ENCODE results near the gene PHF11.
A peak's percentile ranks its signal among the peaks of the same experiment; 100 is the strongest.

The PHF11 gene

DNA sequence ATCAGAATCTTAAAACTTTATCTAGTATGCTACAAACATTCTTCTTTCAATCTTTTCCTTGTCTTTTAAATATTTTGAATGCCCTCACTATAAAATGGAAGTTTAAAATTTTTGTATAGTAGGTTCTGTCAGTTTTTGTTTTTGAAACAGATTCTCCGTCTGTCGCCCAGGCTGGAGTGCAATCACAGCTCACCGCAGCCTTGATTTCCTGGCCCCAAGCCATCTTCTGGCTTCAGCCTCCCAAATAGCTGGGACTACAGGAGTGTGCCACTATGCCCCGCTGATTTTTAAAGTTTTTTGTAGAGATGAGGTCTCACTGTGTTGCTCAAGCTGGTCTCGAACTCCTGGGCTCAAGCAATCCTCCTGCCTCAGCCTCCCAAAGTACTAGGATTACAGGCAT lies 20.7 kb downstream of the PHF11 start:
- H3K9me3 Mint-ChIP-seq, result no peaks in the 10 kb centered on the region
- DNase-seq (no peak), ATAC-seq (replicated peaks) (no peak)
- peaks cover 8 to 25% of the 10 kb centered on the region in 2 donors for H3K4me1 Mint-ChIP-seq (ENCODE audit: low read depth in 2 of 2)
- H3K4me3 Mint-ChIP-seq, result no peak overlapping the region
- peaks cover 68% of the 10 kb centered on the region for H3K36me3 Mint-ChIP-seq (ENCODE audit: insufficient read depth)
- no peaks in the 10 kb centered on the region for H3K27me3 Mint-ChIP-seq
- peak overlapping the region; percentile 13 to 65 for H3K27ac Mint-ChIP-seq

DNA sequence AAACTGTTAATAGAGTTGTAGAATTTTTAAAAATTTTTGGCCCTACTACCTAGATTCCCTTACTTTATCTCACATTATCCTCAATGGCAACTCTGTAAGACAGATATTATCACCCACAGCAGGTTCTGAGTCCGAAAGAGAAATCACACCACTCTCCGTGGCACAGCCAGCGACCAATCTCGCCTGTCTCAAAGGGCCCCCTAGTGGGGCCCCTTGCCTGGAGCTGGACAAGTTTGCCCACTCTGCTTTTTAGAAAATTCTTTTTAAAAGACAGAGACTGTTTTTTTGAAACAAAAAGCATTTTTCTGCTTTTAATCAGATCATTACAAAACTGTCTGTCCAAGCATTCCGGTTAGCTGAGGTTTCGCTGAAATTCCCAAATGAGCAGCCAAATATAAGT lies 21.7 kb downstream of the PHF11 start:
- Mint-ChIP-seq H3K9me3 (no peaks in the 10 kb centered on the region), H3K4me1 (ENCODE audit: low read depth in 2 of 2) (peaks cover 8 to 25% of the 10 kb centered on the region in 2 donors), H3K4me3 (no peak overlapping the region), H3K36me3 (ENCODE audit: insufficient read depth) (peaks cover 72% of the 10 kb centered on the region), H3K27ac (peak overlapping the region; percentile 13 to 65), H3K27me3 (no peaks in the 10 kb centered on the region)
- ATAC-seq (replicated peaks) (no peak), DNase-seq (no peak)

DNA sequence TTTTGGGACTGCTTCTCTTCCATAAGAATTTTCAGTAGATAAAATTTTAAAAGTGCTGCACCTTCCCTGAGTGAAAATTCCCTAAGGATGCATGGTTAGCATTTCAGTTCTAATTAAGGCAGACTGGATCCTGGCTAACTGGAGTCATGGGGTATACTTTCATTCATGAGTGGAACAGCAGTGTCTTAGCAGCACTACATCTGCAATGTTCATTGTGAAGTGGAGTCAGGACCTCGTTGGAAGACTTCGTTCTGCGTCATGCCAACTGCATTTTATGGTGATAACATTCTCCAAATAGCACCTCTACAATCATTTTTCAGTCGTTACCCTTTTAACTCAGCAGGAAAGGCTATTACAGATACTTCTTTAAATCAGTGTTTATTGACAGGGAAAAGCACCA lies 25.5 kb downstream of the PHF11 start:
- H3K27ac Mint-ChIP-seq, result peak overlapping the region; percentile 19 to 44
- DNase-seq, result no peak

DNA sequence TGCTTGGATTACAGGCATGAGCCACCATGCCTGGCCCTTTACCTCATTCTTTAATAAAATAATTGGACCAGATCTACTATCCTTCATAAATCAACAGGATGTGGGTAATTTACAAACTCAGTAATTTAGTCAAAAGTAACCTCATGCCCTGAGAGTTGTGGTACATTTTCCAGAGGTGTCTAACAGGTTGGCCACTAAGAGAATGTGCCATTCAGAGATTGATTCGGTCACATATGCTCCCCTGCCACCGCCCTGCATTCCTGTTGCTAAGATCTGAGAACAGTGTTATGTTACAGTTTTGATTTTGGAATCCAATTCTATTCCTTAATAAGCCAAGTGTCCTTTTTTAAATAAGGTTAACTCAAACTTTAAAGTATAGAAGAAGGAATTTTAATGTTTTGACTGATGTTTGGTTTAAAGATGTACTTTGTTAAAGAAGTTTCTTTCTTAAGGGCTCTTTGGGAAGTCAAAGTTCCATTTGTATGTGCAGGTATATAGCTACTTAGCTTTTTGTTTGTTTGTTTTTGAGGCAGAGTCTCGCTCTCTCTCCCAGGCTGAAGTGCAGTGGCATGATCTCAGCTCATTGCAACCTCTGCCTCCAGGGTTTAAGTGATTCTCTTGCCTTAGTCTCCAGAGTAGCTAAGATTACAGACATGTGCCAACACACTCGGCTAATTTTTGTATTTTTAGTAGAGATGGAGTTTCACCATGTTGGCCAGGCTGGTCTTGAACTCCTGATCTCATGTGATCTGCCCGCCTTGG lies 29.2 kb downstream of the PHF11 start:
- DNase-seq (no peak), ATAC-seq (replicated peaks) (peak; percentile 39)
- Mint-ChIP-seq H3K4me1 (ENCODE audit: low read depth in 2 of 2) (peaks cover 0 to 6% of the 10 kb centered on the region in 2 donors), H3K27ac (peak overlapping the region; percentile 81 to 84), H3K27me3 (no peaks in the 10 kb centered on the region), H3K4me3 (no peak overlapping the region), H3K9me3 (no peaks in the 10 kb centered on the region), H3K36me3 (ENCODE audit: insufficient read depth) (peaks cover 62% of the 10 kb centered on the region)

More for the DNA sequence above, 25.5 kb downstream of the PHF11 start:
- Mint-ChIP-seq H3K36me3 (ENCODE audit: insufficient read depth) (peaks cover 70% of the 10 kb centered on the region), H3K9me3 (no peaks in the 10 kb centered on the region), H3K27me3 (no peaks in the 10 kb centered on the region), H3K4me1 (ENCODE audit: low read depth in 2 of 2) (peaks cover 2 to 14% of the 10 kb centered on the region in 2 donors), H3K4me3 (no peak overlapping the region)
- ATAC-seq (replicated peaks), result no peak

DNA sequence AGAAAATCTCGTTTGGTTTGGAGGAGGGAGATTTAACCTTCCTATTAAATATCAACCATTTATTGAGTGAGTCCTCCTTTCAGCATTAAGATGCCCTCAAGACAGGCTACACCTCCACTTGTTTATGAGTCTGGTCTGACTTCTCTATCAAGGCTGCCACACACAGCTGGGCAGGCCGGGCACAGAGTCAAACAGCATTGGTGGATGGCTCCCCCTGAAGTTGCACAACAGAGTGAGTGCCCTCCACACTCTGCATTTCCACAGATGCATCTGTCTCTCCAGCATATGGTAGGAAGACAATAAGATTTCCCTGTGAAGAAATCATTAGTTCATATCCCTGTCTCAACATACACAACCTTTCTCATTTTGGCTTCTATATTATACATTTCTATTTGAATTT lies 31.4 kb downstream of the PHF11 start:
- H3K36me3 Mint-ChIP-seq (ENCODE audit: insufficient read depth), result peaks cover 47% of the 10 kb centered on the region
- ATAC-seq (replicated peaks), result no peak
- peaks cover 0 to 6% of the 10 kb centered on the region in 2 donors for H3K4me1 Mint-ChIP-seq (ENCODE audit: low read depth in 2 of 2)
- no peaks in the 10 kb centered on the region for H3K9me3 Mint-ChIP-seq
- no peak overlapping the region for H3K4me3 Mint-ChIP-seq
- DNase-seq, result no peak
- no peak overlapping the region for H3K27ac Mint-ChIP-seq
- H3K27me3 Mint-ChIP-seq, result no peaks in the 10 kb centered on the region

DNA sequence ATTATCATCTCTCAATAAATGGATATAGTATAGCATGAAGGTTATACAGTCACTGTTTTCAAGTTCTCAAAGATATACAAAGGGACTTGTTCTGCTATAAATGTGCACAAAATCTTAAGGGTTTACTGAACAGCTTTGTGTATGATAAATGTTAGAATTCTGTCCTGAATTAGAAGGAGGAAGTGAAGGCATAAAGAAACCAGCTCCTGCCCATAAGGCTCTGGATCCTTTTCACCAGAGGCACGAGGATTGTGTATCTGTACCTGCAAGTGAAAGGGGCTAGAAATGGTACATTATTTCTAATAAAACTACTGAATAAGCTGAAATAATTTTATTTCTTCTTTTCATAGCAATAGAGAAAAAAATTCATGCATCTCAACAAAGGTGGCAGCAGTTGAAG lies 32.4 kb downstream of the PHF11 start:
- H3K36me3 Mint-ChIP-seq (ENCODE audit: insufficient read depth), result peaks cover 42% of the 10 kb centered on the region
- no peak overlapping the region for H3K4me3 Mint-ChIP-seq
- H3K27ac Mint-ChIP-seq, result peak overlapping the region in 1 of 2 donors; percentile 10
- H3K4me1 Mint-ChIP-seq (ENCODE audit: low read depth in 2 of 2), result peaks cover 0 to 6% of the 10 kb centered on the region in 2 donors
- DNase-seq (no peak), ATAC-seq (replicated peaks) (no peak)
- no peaks in the 10 kb centered on the region for H3K27me3 Mint-ChIP-seq
- H3K9me3 Mint-ChIP-seq, result no peaks in the 10 kb centered on the region

DNA sequence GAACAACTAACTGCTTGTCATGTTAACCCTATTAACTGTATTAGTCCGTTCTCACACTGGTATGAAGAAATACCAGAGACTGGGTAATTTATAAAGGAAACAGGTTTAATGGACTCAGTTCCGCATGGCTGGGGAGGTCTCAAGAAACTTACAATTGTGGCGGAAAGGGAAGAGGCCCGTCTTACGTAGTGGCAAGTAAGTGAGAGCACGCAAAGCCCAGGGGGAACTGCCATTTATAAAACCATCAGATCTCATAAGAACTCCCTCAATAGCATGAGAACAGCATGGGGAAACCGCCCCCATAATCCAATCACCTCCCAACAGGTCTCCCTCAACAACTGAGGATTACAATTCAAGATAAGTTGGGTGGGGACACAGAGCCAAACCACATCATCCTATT lies 34.7 kb downstream of the PHF11 start:
- Mint-ChIP-seq H3K27me3 (no peaks in the 10 kb centered on the region), H3K9me3 (no peaks in the 10 kb centered on the region), H3K27ac (peak overlapping the region; percentile 6 to 19), H3K4me3 (no peak overlapping the region), H3K36me3 (ENCODE audit: insufficient read depth) (peaks cover 29% of the 10 kb centered on the region), H3K4me1 (ENCODE audit: low read depth in 2 of 2) (no peaks in the 10 kb centered on the region)
- ATAC-seq (replicated peaks), result no peak
- DNase-seq, result no peak

DNA sequence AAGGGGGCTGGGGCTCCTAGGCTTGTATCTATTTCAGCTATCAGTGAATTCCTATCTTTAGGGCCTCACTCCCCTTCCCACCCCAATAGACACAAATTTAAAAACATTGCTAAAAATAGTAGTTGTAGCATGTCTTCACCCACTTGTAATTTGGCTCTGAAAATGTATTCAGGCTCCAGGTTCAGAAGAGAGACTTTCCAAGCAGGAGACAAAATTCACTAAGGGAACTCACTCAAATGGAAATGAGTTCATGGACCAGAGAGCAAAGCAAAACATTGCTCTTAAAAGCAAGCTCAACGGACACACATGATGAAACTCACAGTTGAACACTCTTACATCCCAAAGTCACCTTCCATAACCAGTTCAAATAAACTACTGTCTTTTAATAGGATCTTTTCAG lies 36.8 kb downstream of the PHF11 start:
- Mint-ChIP-seq H3K36me3 (ENCODE audit: insufficient read depth) (peaks cover 17% of the 10 kb centered on the region), H3K27ac (no peak overlapping the region), H3K4me3 (no peak overlapping the region), H3K9me3 (no peaks in the 10 kb centered on the region), H3K27me3 (no peaks in the 10 kb centered on the region), H3K4me1 (ENCODE audit: low read depth in 2 of 2) (peaks cover 0 to 2% of the 10 kb centered on the region in 2 donors)
- ATAC-seq (replicated peaks), result no peak
- DNase-seq, result no peak

DNA sequence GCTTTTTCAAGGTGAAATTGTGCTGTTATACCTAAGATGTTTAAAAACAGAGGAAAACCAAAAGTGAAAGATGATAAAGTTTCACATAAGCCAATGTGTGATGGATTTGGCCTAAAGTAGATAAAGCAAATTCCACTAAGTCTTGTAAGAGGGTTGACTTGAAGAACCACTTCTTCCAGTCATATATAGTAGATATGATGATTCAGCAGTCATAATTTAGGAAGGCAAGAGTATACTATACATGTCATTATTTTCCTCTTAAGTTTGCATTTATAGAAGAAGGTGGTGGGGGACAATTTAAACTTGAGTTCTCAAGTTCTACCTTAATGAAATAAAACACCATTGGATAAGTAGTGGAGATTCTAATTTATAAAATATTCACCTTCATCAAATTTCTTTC lies 37.3 kb downstream of the PHF11 start:
- peaks cover 18% of the 10 kb centered on the region for H3K36me3 Mint-ChIP-seq (ENCODE audit: insufficient read depth)
- DNase-seq (no peak), ATAC-seq (replicated peaks) (no peak)
- H3K4me3 Mint-ChIP-seq, result no peak overlapping the region
- H3K4me1 Mint-ChIP-seq (ENCODE audit: low read depth in 2 of 2), result peaks cover 0 to 2% of the 10 kb centered on the region in 2 donors
- H3K9me3 Mint-ChIP-seq, result no peaks in the 10 kb centered on the region
- H3K27me3 Mint-ChIP-seq, result no peaks in the 10 kb centered on the region
- H3K27ac Mint-ChIP-seq, result no peak overlapping the region

DNA sequence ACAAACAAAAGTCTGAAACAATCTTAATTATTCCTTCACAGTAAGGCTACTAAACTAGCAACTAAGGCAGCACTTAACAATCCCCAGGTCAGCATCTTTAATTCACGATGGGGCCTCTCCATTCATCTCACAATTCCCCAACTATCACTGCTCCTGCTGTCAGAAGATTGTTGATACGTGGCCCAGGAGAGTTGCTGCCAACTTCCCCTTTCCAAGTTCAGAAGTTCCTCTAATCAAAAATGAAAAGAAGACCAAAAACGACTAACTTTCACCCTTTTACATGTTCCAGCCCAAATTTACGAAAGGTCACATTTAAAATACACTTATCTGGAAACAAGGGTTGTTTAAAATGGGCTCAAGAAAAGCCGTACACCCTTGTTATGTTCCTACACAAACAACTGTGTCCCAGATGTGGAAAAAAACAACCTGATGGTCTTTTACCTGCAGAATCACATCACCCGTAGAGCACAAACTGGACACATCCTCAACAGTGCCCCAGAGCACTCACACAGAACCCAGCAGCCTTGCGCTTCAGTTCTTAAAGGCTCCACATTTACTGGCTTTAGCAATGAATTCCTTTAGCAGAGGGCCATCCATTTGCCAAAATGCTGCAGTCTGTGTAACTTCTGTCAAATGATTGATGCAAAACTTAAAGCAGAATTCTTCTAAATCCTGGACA lies 38.0 kb downstream of the PHF11 start:
- Mint-ChIP-seq H3K4me1 (ENCODE audit: low read depth in 2 of 2) (peaks cover 0 to 2% of the 10 kb centered on the region in 2 donors), H3K4me3 (no peak overlapping the region), H3K9me3 (no peaks in the 10 kb centered on the region), H3K27me3 (no peaks in the 10 kb centered on the region), H3K36me3 (ENCODE audit: insufficient read depth) (peaks cover 19% of the 10 kb centered on the region), H3K27ac (peak overlapping the region in 1 of 2 donors; percentile 79)
- ATAC-seq (replicated peaks) (no peak), DNase-seq (no peak)

DNA sequence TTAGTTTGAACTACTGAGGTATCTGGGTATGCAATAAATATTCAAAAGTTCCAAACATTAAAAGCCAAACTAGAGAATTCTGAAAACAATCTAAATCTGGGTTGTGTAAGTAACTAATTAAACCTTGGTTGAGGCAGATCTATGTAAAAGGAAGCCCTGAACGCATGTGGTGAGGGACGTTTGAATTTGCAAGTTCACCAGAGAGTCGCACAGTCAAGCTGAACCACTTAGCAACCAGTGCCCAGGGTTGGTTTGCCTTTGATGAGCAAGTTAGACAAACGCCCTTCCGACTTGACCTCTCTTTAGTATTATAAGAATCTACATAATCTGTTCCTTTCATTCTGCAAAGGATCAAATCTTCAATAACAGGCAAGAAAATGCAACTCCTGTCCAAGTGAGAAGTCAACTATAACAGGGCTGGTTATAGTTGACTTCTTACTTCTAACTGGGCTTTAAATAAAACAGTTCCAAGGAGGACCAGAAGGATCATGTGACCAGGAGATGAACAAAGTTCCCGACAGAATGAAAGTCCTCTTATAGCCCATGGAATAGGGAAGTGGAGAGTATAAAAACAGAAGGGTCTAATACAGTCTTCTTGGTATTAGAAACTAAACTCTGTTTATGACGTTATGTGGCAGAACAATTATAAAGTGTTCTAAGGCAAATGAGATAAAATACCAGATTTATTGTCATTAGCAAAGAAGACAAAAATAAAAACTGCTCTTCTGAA lies 40.6 kb downstream of the PHF11 start:
- Mint-ChIP-seq H3K27ac (peak overlapping the region in 1 of 2 donors; percentile 8), H3K4me3 (no peak overlapping the region), H3K27me3 (no peaks in the 10 kb centered on the region), H3K36me3 (ENCODE audit: insufficient read depth) (peaks cover 27% of the 10 kb centered on the region), H3K9me3 (no peaks in the 10 kb centered on the region), H3K4me1 (ENCODE audit: low read depth in 2 of 2) (peaks cover 2 to 4% of the 10 kb centered on the region in 2 donors)
- DNase-seq, result no peak
- no peak for ATAC-seq (replicated peaks)

DNA sequence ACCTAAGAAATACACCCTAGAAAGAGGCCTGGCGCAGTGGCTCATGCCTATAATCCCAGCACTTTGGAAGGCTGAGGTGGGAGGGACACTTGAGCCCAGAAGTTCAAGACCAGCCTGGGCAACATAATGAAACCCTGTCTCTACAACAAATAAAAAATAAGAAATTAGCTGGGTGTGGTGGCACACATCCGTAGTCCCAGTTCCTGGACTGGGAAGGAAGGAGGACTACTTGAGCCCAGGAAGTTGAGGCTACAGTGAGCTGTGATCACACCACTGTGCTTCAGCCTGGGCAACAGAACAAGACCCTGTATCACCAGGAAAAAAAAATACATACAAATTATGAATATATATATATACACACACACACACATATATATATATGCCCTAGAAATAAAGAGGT lies 42.7 kb downstream of the PHF11 start:
- DNase-seq (no peak), ATAC-seq (replicated peaks) (no peak)
- Mint-ChIP-seq H3K27ac (no peak overlapping the region), H3K4me1 (ENCODE audit: low read depth in 2 of 2) (peaks cover 2 to 4% of the 10 kb centered on the region in 2 donors), H3K36me3 (ENCODE audit: insufficient read depth) (peaks cover 40% of the 10 kb centered on the region), H3K9me3 (no peaks in the 10 kb centered on the region), H3K27me3 (no peaks in the 10 kb centered on the region), H3K4me3 (no peak overlapping the region)

DNA sequence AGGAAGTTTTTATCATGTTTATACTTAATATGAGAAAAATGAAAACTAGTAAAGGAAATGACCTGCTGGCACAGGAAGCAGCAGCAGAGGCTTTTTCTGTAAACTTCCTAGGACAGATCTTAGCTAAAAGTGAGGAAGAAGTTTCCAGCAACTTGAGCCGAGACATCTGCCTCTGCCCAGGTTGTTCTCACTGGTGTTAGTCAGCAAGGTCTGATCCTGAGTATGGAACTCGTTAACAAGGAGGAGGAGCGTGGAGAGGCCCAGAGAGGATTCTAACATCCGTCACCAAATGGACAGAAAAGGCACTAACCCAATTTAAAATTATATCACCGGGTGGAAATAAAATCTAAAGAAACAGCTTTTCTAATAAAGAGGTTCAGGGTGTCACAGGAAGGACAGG lies 43.6 kb downstream of the PHF11 start:
- Mint-ChIP-seq H3K4me3 (peak overlapping the region in 1 of 2 donors; percentile 36), H3K27ac (no peak overlapping the region), H3K36me3 (ENCODE audit: insufficient read depth) (peaks cover 40% of the 10 kb centered on the region), H3K4me1 (ENCODE audit: low read depth in 2 of 2) (peaks cover 2 to 4% of the 10 kb centered on the region in 2 donors), H3K27me3 (no peaks in the 10 kb centered on the region), H3K9me3 (no peaks in the 10 kb centered on the region)
- ATAC-seq (replicated peaks), result no peak
- DNase-seq, result no peak
